ENCODE measurements around the gene NEU2. TPM values are rescaled to one million over a fixed set of nuclear protein-coding genes. Genes with fewer than 3 reads are reported as not detected.

The NEU2 gene
- total and polyA plus RNA-seq, 11 donors, result not detected

DNA sequence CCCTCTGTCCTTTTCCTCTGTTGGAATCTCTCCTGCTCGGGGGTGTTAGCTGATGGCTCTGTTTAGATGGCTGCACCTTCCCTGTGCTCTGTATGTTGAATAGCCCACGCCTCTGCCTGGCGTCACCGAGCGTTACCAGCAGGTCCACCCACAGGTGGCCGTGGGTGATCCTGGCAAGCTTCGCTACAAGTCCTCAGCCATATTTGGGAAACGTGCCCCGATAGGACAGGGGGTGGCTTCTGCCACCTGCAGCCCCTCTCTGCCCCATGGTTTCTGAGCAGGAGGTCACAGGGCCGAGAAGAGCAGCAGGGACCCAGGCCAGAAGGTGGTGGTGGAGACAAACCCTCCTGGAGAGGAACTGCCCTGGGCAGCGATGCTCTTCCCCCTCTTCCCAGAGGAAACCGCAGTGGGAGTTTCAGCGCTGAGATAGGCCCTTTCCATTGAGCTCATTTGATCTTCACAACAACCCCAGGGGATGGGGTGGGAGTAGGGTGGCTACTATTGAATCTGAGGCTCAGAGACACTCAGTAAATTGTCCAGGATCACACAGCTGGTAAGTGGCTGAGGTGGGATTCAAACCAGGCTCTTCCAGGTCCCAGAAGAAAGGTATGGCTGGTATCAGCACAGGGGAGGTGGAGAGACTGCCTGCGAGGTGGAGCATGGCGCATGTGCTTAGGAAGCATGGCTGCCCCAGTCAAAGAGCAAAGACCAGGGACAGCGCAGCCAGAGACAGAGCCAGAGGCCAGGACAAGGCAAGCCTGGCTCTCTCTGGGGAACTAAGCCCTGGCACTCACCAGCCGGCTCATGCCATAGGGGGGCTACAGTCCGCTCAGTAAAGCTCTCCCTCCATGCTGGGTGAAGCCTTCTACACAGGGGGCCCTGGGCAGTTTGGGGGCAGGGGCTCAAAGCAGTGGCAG lies 34.5 kb upstream of the NEU2 start:
- Histone ChIP-seq H3K27ac (no peak overlapping the region), H3K9me3 (peaks cover 0 to 7% (median 0%) of the 10 kb centered on the region in 12 donors), H3K4me1 (no peaks in the 10 kb centered on the region), H3K4me3 (no peak overlapping the region), H3K36me3 (no peaks in the 10 kb centered on the region), H3K27me3 (peaks cover 0 to 3% (median 0%) of the 10 kb centered on the region in 9 donors)
- no peak for ATAC-seq
- no peak for TF ChIP-seq POLR2A (IDR thresholded peaks at IDR 0.05)
- TF ChIP-seq CTCF (IDR thresholded peaks at IDR 0.05), result no peak
- no peak for DNase-seq
- intact Hi-C loops (cut with DNase I), result no loop called here
- WGBS, 4 donors, result 86 to 90% (median 87%) methylated on average over 15 to 18 of the region's 18 CpGs

GRCh38 chr2:232998666-232998985 lies 33.8 kb upstream of the NEU2 start:
- Histone ChIP-seq H3K27ac (no peak overlapping the region), H3K4me1 (no peaks in the 10 kb centered on the region), H3K4me3 (no peak overlapping the region), H3K36me3 (no peaks in the 10 kb centered on the region), H3K9me3 (peaks cover 0 to 1% (median 0%) of the 10 kb centered on the region in 12 donors), H3K27me3 (no peaks in the 10 kb centered on the region)
- ATAC-seq (no peak), DNase-seq (no peak)
- intact Hi-C loops (cut with DNase I), result no loop called here
- TF ChIP-seq POLR2A (IDR thresholded peaks at IDR 0.05) (no peak), CTCF (IDR thresholded peaks at IDR 0.05) (no peak)
- WGBS, 4 donors, result 85 to 92% (median 88%) methylated on average over 5 of the region's 5 CpGs

DNA sequence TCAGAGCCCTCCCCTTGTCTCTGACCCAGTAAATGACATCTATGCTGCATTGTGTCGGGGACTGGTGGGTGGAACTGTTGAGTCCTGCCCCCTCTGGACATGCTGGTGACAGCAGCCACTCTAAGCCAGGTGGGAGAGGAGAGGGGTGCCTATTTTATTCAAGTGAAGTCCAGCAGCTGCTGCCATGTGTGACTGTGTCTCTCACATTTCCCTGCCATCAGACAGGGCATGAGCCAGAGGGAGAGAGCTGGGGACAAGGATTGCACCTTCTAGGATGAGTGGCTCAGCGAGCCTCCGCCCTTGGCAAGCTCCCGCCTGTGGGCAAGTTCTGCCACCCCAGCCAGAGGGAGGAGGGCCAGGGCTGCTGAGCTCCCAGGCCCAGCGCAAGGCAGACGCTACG lies 33.1 kb upstream of the NEU2 start:
- ATAC-seq (no peak), DNase-seq (no peak)
- no peaks in the 10 kb centered on the region for H3K9me3 ChIP-seq
- no peak overlapping the region for H3K4me3 ChIP-seq
- no peaks in the 10 kb centered on the region for H3K27me3 ChIP-seq
- no peak overlapping the region for H3K27ac ChIP-seq
- 78 to 86% (median 83%) methylated on average over 7 of the region's 7 CpGs for WGBS, 4 donors
- H3K36me3 ChIP-seq, result no peaks in the 10 kb centered on the region
- TF ChIP-seq CTCF (IDR thresholded peaks at IDR 0.05), result no peak
- no peak for TF ChIP-seq POLR2A (IDR thresholded peaks at IDR 0.05)
- intact Hi-C loops (cut with DNase I), result no loop called here
- no peaks in the 10 kb centered on the region for H3K4me1 ChIP-seq

- intact Hi-C loops (cut with DNase I), result no loop called here
- ATAC-seq (no peak), DNase-seq (no peak)
- WGBS, 4 donors, result 85 to 92% (median 89%) methylated on average over 19 to 20 of the region's 20 CpGs
- Histone ChIP-seq H3K4me1 (no peaks in the 10 kb centered on the region), H3K4me3 (no peak overlapping the region), H3K36me3 (no peaks in the 10 kb centered on the region), H3K27me3 (peaks cover 0 to 3% (median 0%) of the 10 kb centered on the region in 9 donors), H3K27ac (no peak overlapping the region), H3K9me3 (no peaks in the 10 kb centered on the region)
- TF ChIP-seq POLR2A (IDR thresholded peaks at IDR 0.05), result no peak
- no peak for TF ChIP-seq CTCF (IDR thresholded peaks at IDR 0.05)
These were observed 31.4 kb upstream of the NEU2 start for GRCh38 chr2:233000886-233001750.

Measured in heart left ventricle (tissue), 16 donors.